ENCODE measurements around the gene BCL2L15. TPM values are rescaled to one million over a fixed set of nuclear protein-coding genes. Genes with fewer than 3 reads are reported as not detected.

Gene BCL2L15
- total and polyA plus RNA-seq, 4 donors: 0.04 to 0.70 (median 0.11) TPM

GRCh38 chr1:113904293-113904673 is 16.9 kb upstream of the BCL2L15 start:
- peak overlapping the region; percentile 52 to 94 (median 77) for H3K4me3 ChIP-seq (ENCODE audit: low read depth in 1 of 3, low read length in 3 of 3)
- TF ChIP-seq RXRA (IDR thresholded peaks at IDR 0.05) (no peak), ATF3 (IDR thresholded peaks at IDR 0.05) (no peak), FOXA2 (IDR thresholded peaks at IDR 0.05) (no peak), FOXA1 (IDR thresholded peaks at IDR 0.05) (no peak), EGR1 (IDR thresholded peaks at IDR 0.05; ENCODE audit: low read depth in 2 of 2) (no peak), CTCF (IDR thresholded peaks at IDR 0.05; ENCODE audit: low read depth, low read length, missing input control) (no peak), YY1 (IDR thresholded peaks at IDR 0.05) (no peak), RAD21 (IDR thresholded peaks at IDR 0.05) (no peak), ZBTB33 (IDR thresholded peaks at IDR 0.05) (no peak), HNF4G (IDR thresholded peaks at IDR 0.05) (no peak), HNF4A (conservative IDR thresholded peaks at IDR 0.05) (no peak), GABPA (IDR thresholded peaks at IDR 0.05 in 1 of 2, conservative IDR thresholded peaks at IDR 0.05 in 1 of 2) (no peak), SP1 (IDR thresholded peaks at IDR 0.05) (no peak)
- H3K27me3 ChIP-seq (ENCODE audit: control insufficient read depth in 4 of 4, insufficient read depth in 4 of 4, low read length in 3 of 4): no peaks in the 10 kb centered on the region
- WGBS: under 1% methylated on average over 11 of the region's 11 CpGs
- no peak for DNase-seq (ENCODE audit: low spot score)
- H3K9me3 ChIP-seq (ENCODE audit: control insufficient read depth in 4 of 4, low read length in 3 of 4): no peaks in the 10 kb centered on the region
- peak overlapping the region; percentile 82 to 93 for H3K27ac ChIP-seq (ENCODE audit: low read depth in 1 of 2, low read length in 2 of 2)
- peak overlapping the region; percentile 72 to 95 for H3K9ac ChIP-seq (ENCODE audit: low read depth in 1 of 2, low read length in 2 of 2)
- peaks cover 0 to 15% (median 9%) of the 10 kb centered on the region in 4 donors for H3K36me3 ChIP-seq (ENCODE audit: control insufficient read depth in 4 of 4, insufficient read depth in 3 of 4, low read depth in 1 of 4, low read length in 3 of 4)
- H3K4me1 ChIP-seq (ENCODE audit: control insufficient read depth in 4 of 4, insufficient read depth in 4 of 4, low read length in 3 of 4): peaks cover 2 to 23% (median 17%) of the 10 kb centered on the region in 4 donors

- H3K27ac ChIP-seq (ENCODE audit: low read depth in 1 of 2, low read length in 2 of 2): peak overlapping the region; percentile 82 to 93
- H3K4me3 ChIP-seq (ENCODE audit: low read depth in 1 of 3, low read length in 3 of 3): peak overlapping the region; percentile 52 to 94 (median 77)
- peaks cover 3 to 15% (median 9%) of the 10 kb centered on the region in 4 donors for H3K36me3 ChIP-seq (ENCODE audit: control insufficient read depth in 4 of 4, insufficient read depth in 3 of 4, low read depth in 1 of 4, low read length in 3 of 4)
- WGBS: 38% methylated on average over 7 of the region's 7 CpGs
- peaks cover 2 to 23% (median 17%) of the 10 kb centered on the region in 4 donors for H3K4me1 ChIP-seq (ENCODE audit: control insufficient read depth in 4 of 4, insufficient read depth in 4 of 4, low read length in 3 of 4)
- H3K9me3 ChIP-seq (ENCODE audit: control insufficient read depth in 4 of 4, low read length in 3 of 4): no peaks in the 10 kb centered on the region
- TF ChIP-seq HNF4G (IDR thresholded peaks at IDR 0.05): no peak
- TF ChIP-seq RAD21 (IDR thresholded peaks at IDR 0.05): no peak
- no peak for TF ChIP-seq EGR1 (IDR thresholded peaks at IDR 0.05; ENCODE audit: low read depth in 2 of 2)
- TF ChIP-seq YY1 (IDR thresholded peaks at IDR 0.05): no peak
- TF ChIP-seq FOXA1 (IDR thresholded peaks at IDR 0.05): no peak
- no peak for TF ChIP-seq SP1 (IDR thresholded peaks at IDR 0.05)
- no peak for TF ChIP-seq TAF1 (conservative IDR thresholded peaks at IDR 0.05)
- no peak for TF ChIP-seq FOXA2 (IDR thresholded peaks at IDR 0.05)
- no peak for TF ChIP-seq HNF4A (conservative IDR thresholded peaks at IDR 0.05)
- TF ChIP-seq NR2F2 (IDR thresholded peaks at IDR 0.05): no peak
- TF ChIP-seq CTCF (IDR thresholded peaks at IDR 0.05; ENCODE audit: low read depth, low read length, missing input control): no peak
- TF ChIP-seq JUND (IDR thresholded peaks at IDR 0.05): no peak
- TF ChIP-seq REST (IDR thresholded peaks at IDR 0.05): no peak
- H3K27me3 ChIP-seq (ENCODE audit: control insufficient read depth in 4 of 4, insufficient read depth in 4 of 4, low read length in 3 of 4): no peaks in the 10 kb centered on the region
- DNase-seq (ENCODE audit: low spot score): no peak
- peak overlapping the region; percentile 72 to 95 for H3K9ac ChIP-seq (ENCODE audit: low read depth in 1 of 2, low read length in 2 of 2)
Measured at GRCh38 chr1:113903501-113904292, 16.3 kb upstream of the BCL2L15 start.

All from liver (tissue), 9 donors.